Panc1 (cell line): ENCODE measurements around the gene NPAS2. TPM values are rescaled to one million over a fixed set of nuclear protein-coding genes. Genes with fewer than 3 reads are reported as not detected.
A peak's percentile ranks its signal among the peaks of the same experiment; 100 is the strongest.

Experiments
- ATAC-seq: fragments of 200-7000 bp; cut with Tn5 transposase; 2 replicates; pipeline ENCODE4 v1.9.1; 2020; ENCODE audit warnings: mild to moderate bottlenecking, moderate library complexity
- BruUV-seq: library from RNA; stranded (reverse); fragments of 400-500 nt; replicated peaks from 2 replicates; lab custom pipeline; 2021; lab: Mats Ljungman, UMichigan
- CTCF ChIA-PET: fragments of 300-600 bp; sonication (Branson Sonifier 250); formaldehyde crosslinking; loops from one replicate; lab custom pipeline; 2022; ENCODE audit warnings: antibody characterized with exemption; lab: Charles Lee
- POLR2A ChIA-PET: fragments of 300-600 bp; sonication (Branson Sonifier 250); formaldehyde crosslinking; loops from one replicate; lab custom pipeline; 2022; ENCODE audit warnings: antibody characterized with exemption; lab: Charles Lee
- DNase-seq: peaks from one replicate; pipeline ENCODE4 v3.0.0-alpha.2; 2010; ENCODE audit warnings: low read depth, low spot score
- H3K27ac ChIP-seq: 2 replicates; pipeline ENCODE4 v1.5.1; 2011; ENCODE audit warnings: mild to moderate bottlenecking, low read length, inconsistent platforms
- H3K27me3 ChIP-seq: fragments of 200-500 bp; sonication (Bioruptor generic); 2 replicates; pipeline ENCODE4 v1.6.0; 2014; ENCODE audit warnings: low read length, inconsistent platforms; ENCODE audit not compliant: control insufficient read depth, insufficient read depth
- H3K36me3 ChIP-seq: fragments of 200-500 bp; sonication (Bioruptor generic); 2 replicates; pipeline ENCODE4 v1.5.1; 2014; ENCODE audit warnings: inconsistent platforms, mild to moderate bottlenecking, low read length, moderate library complexity; ENCODE audit not compliant: control insufficient read depth, insufficient read depth
- H3K4me1 ChIP-seq: 2 replicates; pipeline ENCODE4 v1.5.1; 2011; ENCODE audit warnings: inconsistent platforms, mild to moderate bottlenecking, low read length, moderate library complexity; ENCODE audit not compliant: control insufficient read depth, insufficient read depth
- H3K4me3 ChIP-seq, 2 experiments: 2 replicates each; pipeline ENCODE4 v1.5.1; 2011 to 2012; ENCODE audit warnings: low read depth in 2 of 2, low read length in 2 of 2, mild to moderate bottlenecking in 2 of 2, inconsistent platforms in 1 of 2, moderate library complexity in 1 of 2
- H3K9me3 ChIP-seq: fragments of 200-500 bp; sonication (Bioruptor generic); 2 replicates; pipeline ENCODE4 v1.5.1; 2014; ENCODE audit warnings: low read depth, mild to moderate bottlenecking, inconsistent platforms, low read length, moderate library complexity; ENCODE audit not compliant: control insufficient read depth, insufficient read depth
- POLR2AphosphoS5 ChIP-seq: IDR thresholded peaks from 2 replicates; pipeline ENCODE4 v1.6.1; 2012; ENCODE audit warnings: mild to moderate bottlenecking, low read depth, low read length, moderate library complexity
- SIN3A ChIP-seq: IDR thresholded peaks from 2 replicates; pipeline ENCODE4 v1.6.1; 2012; ENCODE audit warnings: low read depth, mild to moderate bottlenecking, low read length, moderate library complexity, borderline replicate concordance; ENCODE audit not compliant: insufficient read depth
- TCF7L2 ChIP-seq: IDR thresholded peaks from 2 replicates; pipeline ENCODE4 v1.6.1; 2011; ENCODE audit warnings: mild to moderate bottlenecking, low read depth, low read length, inconsistent platforms
- in situ Hi-C: cut with HindIII; loops from 2 replicates; pipeline ENCODE4 v1.10.0; 2016; ENCODE audit warnings: low sequenced_read_pairs, low pct_unique_long_range_greater_than_20kb
- intact Hi-C: fragments of 100-400 bp; cut with micrococcal nuclease; formaldehyde crosslinking; loops from one replicate; pipeline ENCODE4 v1.10.0; 2022; ENCODE audit not compliant: unreplicated experiment
- total RNA-seq: library from RNA; stranded (reverse); gene quantifications from one replicate; pipeline ENCODE4 v1.2.1, GENCODE V29; 2021; ENCODE audit not compliant: unreplicated experiment
- TF ChIP-seq, protein P1 (sequence below): fragments of 450-650 bp; IDR thresholded peaks from 2 replicates; pipeline ENCODE4 v1.5.1; 2017; ENCODE audit warnings: mild to moderate bottlenecking
- TF ChIP-seq, protein P2 (sequence below), 2 experiments: IDR thresholded peaks; 2 replicates each; pipeline ENCODE4 v1.6.1; 2011 to 2012; ENCODE audit warnings: low read depth in 2 of 2, control low read depth in 1 of 2, low read length in 1 of 2, mild to moderate bottlenecking in 1 of 2, moderate library complexity in 1 of 2; ENCODE audit not compliant: insufficient read depth in 1 of 2

NPAS2 gene
- total RNA-seq, 1 experiment from 2014 or later, result 72.8 TPM

DNA sequence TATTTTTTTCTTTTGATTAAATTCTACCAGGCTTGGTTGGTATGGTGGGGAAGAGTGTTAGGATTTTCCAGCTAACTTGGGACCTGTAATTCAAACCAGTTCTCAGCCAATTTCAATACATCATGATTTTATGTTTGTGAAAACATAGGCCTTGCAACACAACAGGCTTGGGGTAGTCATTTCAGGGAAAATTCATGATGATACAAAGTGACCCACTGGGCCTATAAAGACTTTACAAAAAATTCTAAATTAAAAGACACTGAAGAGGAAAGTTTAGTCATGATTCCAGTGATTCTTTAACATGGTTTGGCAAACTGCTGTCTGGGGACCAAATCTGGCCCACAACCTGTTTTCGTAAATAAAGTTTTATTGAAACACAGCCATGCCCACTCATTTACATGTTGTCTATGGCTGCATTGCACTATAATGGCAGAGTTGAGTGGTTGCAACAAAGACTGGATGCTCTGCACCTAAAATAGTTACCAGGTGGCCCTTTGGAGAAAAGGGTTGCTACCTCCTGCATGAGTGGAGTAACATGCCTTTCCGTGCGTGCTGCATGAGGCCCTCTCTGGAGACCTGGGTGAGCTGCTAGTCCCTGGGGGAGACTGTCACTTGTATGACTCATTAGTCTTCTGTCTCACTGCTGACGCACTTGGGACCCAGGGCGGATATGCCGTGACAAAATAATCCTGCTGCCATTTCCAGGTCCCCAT is 73.6 kb downstream of the NPAS2 start:
- ATAC-seq, result peak; percentile 70
- TF ChIP-seq POLR2AphosphoS5, result no peak
- no peak for TF ChIP-seq SIN3A
- TF ChIP-seq, protein P1, sequence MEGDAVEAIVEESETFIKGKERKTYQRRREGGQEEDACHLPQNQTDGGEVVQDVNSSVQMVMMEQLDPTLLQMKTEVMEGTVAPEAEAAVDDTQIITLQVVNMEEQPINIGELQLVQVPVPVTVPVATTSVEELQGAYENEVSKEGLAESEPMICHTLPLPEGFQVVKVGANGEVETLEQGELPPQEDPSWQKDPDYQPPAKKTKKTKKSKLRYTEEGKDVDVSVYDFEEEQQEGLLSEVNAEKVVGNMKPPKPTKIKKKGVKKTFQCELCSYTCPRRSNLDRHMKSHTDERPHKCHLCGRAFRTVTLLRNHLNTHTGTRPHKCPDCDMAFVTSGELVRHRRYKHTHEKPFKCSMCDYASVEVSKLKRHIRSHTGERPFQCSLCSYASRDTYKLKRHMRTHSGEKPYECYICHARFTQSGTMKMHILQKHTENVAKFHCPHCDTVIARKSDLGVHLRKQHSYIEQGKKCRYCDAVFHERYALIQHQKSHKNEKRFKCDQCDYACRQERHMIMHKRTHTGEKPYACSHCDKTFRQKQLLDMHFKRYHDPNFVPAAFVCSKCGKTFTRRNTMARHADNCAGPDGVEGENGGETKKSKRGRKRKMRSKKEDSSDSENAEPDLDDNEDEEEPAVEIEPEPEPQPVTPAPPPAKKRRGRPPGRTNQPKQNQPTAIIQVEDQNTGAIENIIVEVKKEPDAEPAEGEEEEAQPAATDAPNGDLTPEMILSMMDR, result no peak
- no peak for TF ChIP-seq TCF7L2
- TF ChIP-seq, protein P2, sequence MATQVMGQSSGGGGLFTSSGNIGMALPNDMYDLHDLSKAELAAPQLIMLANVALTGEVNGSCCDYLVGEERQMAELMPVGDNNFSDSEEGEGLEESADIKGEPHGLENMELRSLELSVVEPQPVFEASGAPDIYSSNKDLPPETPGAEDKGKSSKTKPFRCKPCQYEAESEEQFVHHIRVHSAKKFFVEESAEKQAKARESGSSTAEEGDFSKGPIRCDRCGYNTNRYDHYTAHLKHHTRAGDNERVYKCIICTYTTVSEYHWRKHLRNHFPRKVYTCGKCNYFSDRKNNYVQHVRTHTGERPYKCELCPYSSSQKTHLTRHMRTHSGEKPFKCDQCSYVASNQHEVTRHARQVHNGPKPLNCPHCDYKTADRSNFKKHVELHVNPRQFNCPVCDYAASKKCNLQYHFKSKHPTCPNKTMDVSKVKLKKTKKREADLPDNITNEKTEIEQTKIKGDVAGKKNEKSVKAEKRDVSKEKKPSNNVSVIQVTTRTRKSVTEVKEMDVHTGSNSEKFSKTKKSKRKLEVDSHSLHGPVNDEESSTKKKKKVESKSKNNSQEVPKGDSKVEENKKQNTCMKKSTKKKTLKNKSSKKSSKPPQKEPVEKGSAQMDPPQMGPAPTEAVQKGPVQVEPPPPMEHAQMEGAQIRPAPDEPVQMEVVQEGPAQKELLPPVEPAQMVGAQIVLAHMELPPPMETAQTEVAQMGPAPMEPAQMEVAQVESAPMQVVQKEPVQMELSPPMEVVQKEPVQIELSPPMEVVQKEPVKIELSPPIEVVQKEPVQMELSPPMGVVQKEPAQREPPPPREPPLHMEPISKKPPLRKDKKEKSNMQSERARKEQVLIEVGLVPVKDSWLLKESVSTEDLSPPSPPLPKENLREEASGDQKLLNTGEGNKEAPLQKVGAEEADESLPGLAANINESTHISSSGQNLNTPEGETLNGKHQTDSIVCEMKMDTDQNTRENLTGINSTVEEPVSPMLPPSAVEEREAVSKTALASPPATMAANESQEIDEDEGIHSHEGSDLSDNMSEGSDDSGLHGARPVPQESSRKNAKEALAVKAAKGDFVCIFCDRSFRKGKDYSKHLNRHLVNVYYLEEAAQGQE (IDR thresholded peaks at IDR 0.05; ENCODE audit: insufficient read depth in 1 of 2, low read depth in 2 of 2, low read length in 1 of 2), result no peak
- in situ Hi-C loops, result no loop called here
- Histone ChIP-seq H3K27me3 (no peaks in the 10 kb centered on the region), H3K27ac (0 out of 2 replicates have a peak overlapping the region, but pooled peaks have one; percentile 40), H3K4me1 (peaks cover 35% of the 10 kb centered on the region), H3K36me3 (no peaks in the 10 kb centered on the region), H3K9me3 (no peaks in the 10 kb centered on the region), H3K4me3 (no peak overlapping the region)
- DNase-seq, result peak; percentile 70
- ChIA-PET CTCF (interaction anchor here (0.7 kb wide), 1 partner anchor 39 kb away, joined by 3 read pairs; no protein-coding TSS in a partner anchor), POLR2A (no interaction called here)
- intact Hi-C loops, result no loop called here
- BruUV-seq, result no TSS peak

DNA sequence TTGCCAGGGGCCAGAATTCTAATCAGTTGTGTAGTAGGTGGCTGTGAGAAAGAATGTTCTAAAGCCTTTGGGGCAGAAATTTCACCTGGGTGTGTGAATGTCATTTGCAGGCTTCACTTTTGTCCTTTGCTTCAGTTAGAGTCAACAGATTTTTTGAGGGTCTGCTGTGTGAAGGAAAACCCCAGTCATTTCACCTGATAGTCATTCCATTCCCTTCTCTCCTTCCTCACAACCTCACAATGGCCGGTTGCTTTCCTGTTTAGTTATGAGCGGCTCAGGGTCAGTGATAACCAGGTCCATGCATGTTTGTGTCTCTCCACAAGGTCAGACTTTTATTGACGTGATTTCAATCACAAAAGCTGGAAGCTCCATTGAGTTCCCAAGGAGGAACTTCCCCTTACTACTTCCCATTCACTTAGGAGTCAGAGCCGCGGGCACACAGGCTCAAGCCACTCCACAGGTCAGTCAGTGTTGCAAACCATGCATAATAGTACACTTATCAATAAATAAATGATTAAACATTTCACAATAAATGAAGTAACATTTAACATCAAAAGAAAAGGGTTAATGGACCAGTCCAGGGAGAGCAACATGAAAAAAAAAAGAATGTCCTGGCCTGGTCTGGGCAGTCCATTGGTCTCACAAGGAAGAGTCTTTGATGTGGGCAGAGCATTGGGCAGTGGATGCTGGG is 74.3 kb downstream of the NPAS2 start:
- 0 out of 2 replicates have a peak, but pooled peaks have one; percentile 29 for TF ChIP-seq TCF7L2
- TF ChIP-seq, protein P2 (IDR thresholded peaks at IDR 0.05; ENCODE audit: insufficient read depth in 1 of 2, low read depth in 2 of 2, low read length in 1 of 2), result no peak
- Histone ChIP-seq H3K27me3 (no peaks in the 10 kb centered on the region), H3K9me3 (no peaks in the 10 kb centered on the region), H3K36me3 (no peaks in the 10 kb centered on the region), H3K4me3 (no peak overlapping the region), H3K27ac (peak overlapping the region; percentile 65; the same call in 1 of the 2 replicates), H3K4me1 (peaks cover 35% of the 10 kb centered on the region)
- BruUV-seq, result no TSS peak
- DNase-seq, result no peak
- in situ Hi-C loops, result no loop called here
- CTCF ChIA-PET, result no interaction called here
- POLR2A ChIA-PET, result no interaction called here
- ATAC-seq, result no peak
- intact Hi-C loops, result no loop called here
